Prostate gland (tissue), 2 donors: ENCODE measurements around the gene TMEM253.

Source experiments
- POLR2AphosphoS5 ChIP-seq: sonication (generic); formaldehyde crosslinking; IDR thresholded peaks from one replicate; pipeline ENCODE4 v1.6.1; 2017; ENCODE audit warnings: antibody characterized with exemption
- TF ChIP-seq, protein P1 (sequence below), 4 experiments: fragments of 200-600 bp in 2 of 4; fragments of 450-650 bp in 2 of 4; sonication (generic) in 2 of 4; IDR thresholded peaks; 1 replicate in 3 of 4; 2 replicates in 1 of 4; pipeline ENCODE4 v1.5.1; 2016 to 2019; ENCODE audit warnings: antibody characterized with exemption in 4 of 4, mild to moderate bottlenecking in 2 of 4, moderate library complexity in 2 of 4

- TF ChIP-seq, protein P1, sequence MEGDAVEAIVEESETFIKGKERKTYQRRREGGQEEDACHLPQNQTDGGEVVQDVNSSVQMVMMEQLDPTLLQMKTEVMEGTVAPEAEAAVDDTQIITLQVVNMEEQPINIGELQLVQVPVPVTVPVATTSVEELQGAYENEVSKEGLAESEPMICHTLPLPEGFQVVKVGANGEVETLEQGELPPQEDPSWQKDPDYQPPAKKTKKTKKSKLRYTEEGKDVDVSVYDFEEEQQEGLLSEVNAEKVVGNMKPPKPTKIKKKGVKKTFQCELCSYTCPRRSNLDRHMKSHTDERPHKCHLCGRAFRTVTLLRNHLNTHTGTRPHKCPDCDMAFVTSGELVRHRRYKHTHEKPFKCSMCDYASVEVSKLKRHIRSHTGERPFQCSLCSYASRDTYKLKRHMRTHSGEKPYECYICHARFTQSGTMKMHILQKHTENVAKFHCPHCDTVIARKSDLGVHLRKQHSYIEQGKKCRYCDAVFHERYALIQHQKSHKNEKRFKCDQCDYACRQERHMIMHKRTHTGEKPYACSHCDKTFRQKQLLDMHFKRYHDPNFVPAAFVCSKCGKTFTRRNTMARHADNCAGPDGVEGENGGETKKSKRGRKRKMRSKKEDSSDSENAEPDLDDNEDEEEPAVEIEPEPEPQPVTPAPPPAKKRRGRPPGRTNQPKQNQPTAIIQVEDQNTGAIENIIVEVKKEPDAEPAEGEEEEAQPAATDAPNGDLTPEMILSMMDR (IDR thresholded peaks at IDR 0.05) = no peak
- no peak for TF ChIP-seq POLR2AphosphoS5
These were observed 44.6 kb downstream of the TMEM253 start for GRCh38 chr14:21145437-21145836.
